GM19395 (cell line): ENCODE results near the gene SSR1.

ENCODE experiments used
- ATAC-seq: cut with Tn5 transposase; IDR thresholded peaks from one replicate; pipeline ENCODE4 v1.9.1; 2021; ENCODE audit warnings: mild to moderate bottlenecking, moderate library complexity; ENCODE audit not compliant: unreplicated experiment

Gene SSR1

DNA sequence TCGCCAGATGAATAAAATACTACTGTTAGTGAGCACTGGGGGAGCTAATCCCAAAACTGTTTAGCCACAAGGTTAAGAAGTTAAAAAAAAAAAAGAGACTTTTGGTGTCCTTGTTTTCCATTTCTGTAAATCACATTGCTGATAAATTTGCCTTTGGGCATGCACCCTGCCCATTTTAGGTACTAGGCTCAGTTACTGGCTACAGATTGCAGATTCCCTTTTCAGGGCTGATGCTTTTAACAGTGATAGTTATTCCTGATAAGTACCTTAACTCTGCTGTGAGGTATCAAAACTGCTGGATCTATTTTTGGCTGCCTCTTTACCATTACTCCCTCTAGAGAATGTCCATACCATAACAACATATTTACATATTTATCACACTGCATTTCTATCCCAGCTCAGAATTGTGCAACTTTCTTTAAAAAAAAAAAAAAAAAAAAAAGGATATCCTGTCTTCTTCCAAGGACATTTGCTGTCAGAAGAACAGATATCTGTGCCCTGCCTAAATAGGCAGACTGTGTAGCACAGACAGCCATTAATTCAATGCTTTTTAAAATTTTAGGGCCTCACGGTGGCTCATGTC is 94.5 kb downstream of the SSR1 start:
- ATAC-seq = no peak
